ENCODE data around the gene FOLR2.
"Not testable (repeated sequence)": the region's sequence is repeated elsewhere in the genome, so short reads cannot be mapped to it uniquely, and the experiment has no call there.

Gene FOLR2

GRCh38 chr11:72179049-72179803 is 37.4 kb upstream of the FOLR2 start:
- no peak for DNase-seq (ENCODE audit: extremely low spot score)
- TF ChIP-seq CTCF (IDR thresholded peaks at IDR 0.05; ENCODE audit: control extremely low read depth, extremely low read depth, low read depth, missing control alignments): no peak
- CTCF ChIA-PET: interaction anchor here (2.6 kb wide), 1 partner anchor 35 kb away, joined by 11 read pairs; no protein-coding TSS in a partner anchor
- POLR2A ChIA-PET: interaction anchor here (0.7 kb wide), 1 partner anchor 162 kb away, joined by 6 read pairs; no protein-coding TSS in a partner anchor

DNA sequence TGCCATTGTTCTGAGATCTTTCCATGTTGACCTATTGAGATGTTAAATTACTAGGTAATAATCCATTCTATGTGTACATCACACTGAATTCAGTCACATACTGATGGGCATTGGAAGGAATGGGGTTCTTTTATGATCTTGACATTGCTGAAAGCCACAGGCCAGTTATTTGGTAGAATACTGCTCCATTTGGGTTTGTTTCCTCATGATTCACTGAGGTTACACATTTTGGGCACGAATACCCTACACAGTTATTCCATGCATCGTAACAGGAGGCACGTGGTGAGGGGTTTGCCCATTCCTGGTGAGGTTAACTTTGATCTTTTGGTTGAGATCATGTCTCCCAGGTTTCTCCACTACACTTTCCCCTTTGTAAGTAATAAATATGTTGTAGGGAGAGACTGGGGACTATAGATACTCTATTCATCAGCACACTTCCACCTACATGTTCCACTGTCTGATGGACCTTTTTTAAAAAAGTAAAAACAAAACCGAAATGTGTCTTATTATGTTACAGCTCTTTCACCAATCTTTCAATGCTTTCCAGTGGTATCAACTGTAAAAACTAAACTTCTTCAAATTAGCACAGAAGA is 36.7 kb upstream of the FOLR2 start:
- no peak for TF ChIP-seq CTCF (IDR thresholded peaks at IDR 0.05; ENCODE audit: control extremely low read depth, extremely low read depth, low read depth, missing control alignments)
- DNase-seq (ENCODE audit: extremely low spot score): no peak
- ChIA-PET POLR2A (no interaction called here), CTCF (interaction anchor here (0.8 to 2.6 kb wide), 3 partner anchors 14 to 251 kb away, joined by 3 to 11 read pairs (median 3); no protein-coding TSS in a partner anchor)

DNA sequence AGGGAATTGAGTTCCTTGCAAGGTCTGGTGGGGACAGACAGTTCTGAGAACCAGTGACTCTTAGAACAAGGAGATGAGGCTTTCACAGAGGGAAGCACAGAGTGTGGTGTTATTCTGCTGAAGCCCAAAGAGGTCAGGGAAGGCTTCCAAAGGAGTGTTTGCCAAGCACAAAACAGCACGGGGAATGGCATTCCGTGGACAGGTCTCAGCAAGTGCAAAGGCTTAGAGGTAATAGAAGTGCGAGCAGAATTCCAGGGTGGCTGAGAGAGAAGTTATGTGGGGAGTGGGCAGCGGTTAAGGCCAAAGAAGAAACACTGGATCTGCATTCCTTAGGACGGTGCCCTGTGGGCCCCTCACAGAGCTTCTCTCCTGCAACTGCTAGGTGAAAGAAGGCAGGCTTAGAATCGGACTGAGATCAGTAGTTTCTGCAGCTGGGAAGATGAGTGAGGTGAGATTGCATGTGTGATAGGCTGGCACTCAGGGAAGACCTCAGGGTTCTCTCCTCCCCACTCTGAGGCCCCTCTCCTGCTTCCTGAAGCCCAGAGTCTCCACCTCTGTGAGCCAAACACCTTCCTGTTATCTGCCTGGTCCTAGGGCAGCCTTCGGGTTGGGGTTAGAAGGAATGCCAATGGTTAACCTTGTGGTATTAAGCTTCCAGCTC is 35.6 kb upstream of the FOLR2 start:
- DNase-seq (ENCODE audit: extremely low spot score); POLR2A ChIA-PET: not testable (repeated sequence)
- CTCF ChIA-PET: interaction anchor here (1.5 to 2.6 kb wide), 2 partner anchors 37 to 250 kb away, joined by 3 to 11 read pairs; no protein-coding TSS in a partner anchor

DNA sequence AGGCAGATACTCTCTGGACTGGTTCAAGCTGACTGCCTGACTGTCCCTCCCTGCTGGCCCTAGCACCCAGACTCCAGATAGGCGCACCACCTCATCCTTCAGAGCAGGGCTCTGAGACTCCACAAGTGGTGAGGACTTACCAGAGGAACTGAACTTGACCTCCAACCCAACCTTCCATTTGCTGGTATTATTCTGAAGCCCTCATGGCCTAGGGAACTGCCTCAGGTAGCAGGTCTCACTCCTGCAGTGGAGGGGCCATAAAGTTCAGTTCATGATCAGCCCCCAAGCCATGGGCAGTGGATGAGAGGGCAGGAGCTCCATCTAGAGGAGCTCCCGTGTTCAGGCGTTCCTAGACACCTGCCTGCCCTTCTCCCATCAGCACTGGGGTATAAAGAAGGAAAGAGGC is 35.0 kb upstream of the FOLR2 start:
- POLR2A ChIA-PET; DNase-seq (ENCODE audit: extremely low spot score): not testable (repeated sequence)
- CTCF ChIA-PET: interaction anchor here (0.7 to 2.6 kb wide), 3 partner anchors 13 to 37 kb away, joined by 3 to 11 read pairs (median 3); no protein-coding TSS in a partner anchor

DNA sequence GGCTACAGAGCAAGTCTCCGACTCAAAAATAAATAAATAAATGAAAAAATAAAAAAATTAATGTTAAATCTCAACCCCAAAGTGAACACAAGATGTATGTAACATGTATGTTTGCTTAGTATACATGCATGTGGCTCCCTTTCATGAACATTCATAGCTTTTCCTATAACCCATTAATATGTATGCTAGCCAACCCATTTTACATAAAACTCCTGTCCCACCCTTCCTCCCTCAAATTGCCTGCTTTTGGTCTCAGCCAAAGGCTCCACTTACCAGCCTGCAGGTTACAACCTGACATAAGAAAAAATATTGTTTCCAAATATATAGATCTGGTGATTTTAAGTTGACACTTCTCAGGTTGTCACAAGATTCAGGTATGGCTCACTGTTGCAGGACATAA is 28.3 kb upstream of the FOLR2 start:
- ChIA-PET CTCF (interaction anchor here (1.1 kb wide), 1 partner anchor 243 kb away, joined by 3 read pairs; no protein-coding TSS in a partner anchor), POLR2A (no interaction called here)
- DNase-seq (ENCODE audit: extremely low spot score): no peak
- TF ChIP-seq CTCF (IDR thresholded peaks at IDR 0.05; ENCODE audit: control extremely low read depth, extremely low read depth, low read depth, missing control alignments): no peak

GRCh38 chr11:72189455-72190250 is 26.9 kb upstream of the FOLR2 start:
- ChIA-PET POLR2A (no interaction called here), CTCF (interaction anchor here (0.9 to 1.7 kb wide), 3 partner anchors 15 to 49 kb away, joined by 3 to 4 read pairs (median 4); no protein-coding TSS in a partner anchor)
- no peak for DNase-seq (ENCODE audit: extremely low spot score)
- no peak for TF ChIP-seq CTCF (IDR thresholded peaks at IDR 0.05; ENCODE audit: control extremely low read depth, extremely low read depth, low read depth, missing control alignments)

- ChIA-PET CTCF (interaction anchor here (1.7 kb wide), 1 partner anchor 24 kb away, joined by 4 read pairs; no protein-coding TSS in a partner anchor), POLR2A (no interaction called here)
Measured at GRCh38 chr11:72190631-72191071, 25.9 kb upstream of the FOLR2 start.

More at GRCh38 chr11:72190631-72191071, 25.9 kb upstream of the FOLR2 start:
- no peak for DNase-seq (ENCODE audit: extremely low spot score)
- no peak for TF ChIP-seq CTCF (IDR thresholded peaks at IDR 0.05; ENCODE audit: control extremely low read depth, extremely low read depth, low read depth, missing control alignments)

Data from GM10248 (cell line).